ENCODE results near the gene TMEM192. TPM values are rescaled to one million over a fixed set of nuclear protein-coding genes. Genes with fewer than 3 reads are reported as not detected.
"Not testable (repeated sequence)": the region's sequence is repeated elsewhere in the genome, so short reads cannot be mapped to it uniquely, and the experiment has no call there.

TMEM192 gene
- total RNA-seq, 1 donor from 2014 or later: 12.1 TPM

DNA sequence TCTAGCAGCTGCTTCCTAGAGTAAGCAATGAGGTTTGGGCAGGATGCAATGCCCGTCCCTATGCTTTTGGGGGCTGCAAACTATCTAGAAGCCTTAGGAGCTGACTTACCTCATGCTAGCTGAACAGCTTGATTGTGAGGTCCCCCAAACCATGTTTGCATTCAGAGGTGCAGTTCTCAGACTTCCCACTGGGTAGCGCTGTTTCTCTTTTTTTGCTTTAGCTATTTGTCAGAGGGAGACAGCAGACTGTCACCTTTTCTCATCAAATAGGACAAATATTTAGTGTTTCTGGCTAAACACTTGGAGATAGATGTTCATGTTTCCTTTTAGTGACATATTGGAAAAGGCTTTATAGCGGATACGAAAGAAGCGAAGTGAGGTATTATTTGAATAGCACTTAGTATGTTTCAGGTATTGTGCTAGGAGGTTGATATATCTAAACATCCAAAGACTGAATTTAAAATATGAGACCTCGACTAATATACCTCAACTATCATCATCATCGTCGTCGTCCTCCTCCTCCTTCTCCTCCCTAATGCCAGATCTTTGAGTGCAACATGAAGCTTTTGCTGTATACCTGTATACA is 18.7 kb upstream of the TMEM192 start:
- TF ChIP-seq, protein P1, sequence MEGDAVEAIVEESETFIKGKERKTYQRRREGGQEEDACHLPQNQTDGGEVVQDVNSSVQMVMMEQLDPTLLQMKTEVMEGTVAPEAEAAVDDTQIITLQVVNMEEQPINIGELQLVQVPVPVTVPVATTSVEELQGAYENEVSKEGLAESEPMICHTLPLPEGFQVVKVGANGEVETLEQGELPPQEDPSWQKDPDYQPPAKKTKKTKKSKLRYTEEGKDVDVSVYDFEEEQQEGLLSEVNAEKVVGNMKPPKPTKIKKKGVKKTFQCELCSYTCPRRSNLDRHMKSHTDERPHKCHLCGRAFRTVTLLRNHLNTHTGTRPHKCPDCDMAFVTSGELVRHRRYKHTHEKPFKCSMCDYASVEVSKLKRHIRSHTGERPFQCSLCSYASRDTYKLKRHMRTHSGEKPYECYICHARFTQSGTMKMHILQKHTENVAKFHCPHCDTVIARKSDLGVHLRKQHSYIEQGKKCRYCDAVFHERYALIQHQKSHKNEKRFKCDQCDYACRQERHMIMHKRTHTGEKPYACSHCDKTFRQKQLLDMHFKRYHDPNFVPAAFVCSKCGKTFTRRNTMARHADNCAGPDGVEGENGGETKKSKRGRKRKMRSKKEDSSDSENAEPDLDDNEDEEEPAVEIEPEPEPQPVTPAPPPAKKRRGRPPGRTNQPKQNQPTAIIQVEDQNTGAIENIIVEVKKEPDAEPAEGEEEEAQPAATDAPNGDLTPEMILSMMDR (conservative IDR thresholded peaks at IDR 0.05): peak; percentile 89
- Mint-ChIP-seq H3K9me3 (no peaks in the 10 kb centered on the region), H3K36me3 (no peaks in the 10 kb centered on the region), H3K4me3 (no peak overlapping the region), H3K4me1 (ENCODE audit: unreplicated experiment) (no peaks in the 10 kb centered on the region), H3K27ac (no peak overlapping the region), H3K27me3 (peaks cover 11% of the 10 kb centered on the region)
- peak; percentile 76 for DNase-seq (ENCODE audit: extremely low spot score, unreplicated experiment)

DNA sequence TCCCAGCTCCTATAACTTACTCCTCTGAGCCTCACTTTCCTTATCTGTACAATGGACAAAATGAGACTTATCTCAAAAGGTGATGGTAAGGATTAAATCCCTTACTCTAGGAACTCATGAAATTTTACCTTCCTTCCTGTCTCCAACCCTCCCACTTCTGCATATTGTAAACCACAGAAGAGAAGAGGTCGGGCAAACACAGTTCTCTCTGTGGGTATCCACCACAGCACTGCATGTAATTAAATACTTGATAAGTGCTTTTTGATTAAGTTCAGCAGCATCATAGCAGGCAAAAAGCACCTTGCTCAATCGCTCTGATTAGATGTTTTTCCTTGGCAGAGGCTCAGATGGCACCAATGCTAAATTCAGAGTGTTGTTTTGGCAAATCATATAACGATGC is 17.3 kb upstream of the TMEM192 start:
- no peak for DNase-seq (ENCODE audit: extremely low spot score, unreplicated experiment)

DNA sequence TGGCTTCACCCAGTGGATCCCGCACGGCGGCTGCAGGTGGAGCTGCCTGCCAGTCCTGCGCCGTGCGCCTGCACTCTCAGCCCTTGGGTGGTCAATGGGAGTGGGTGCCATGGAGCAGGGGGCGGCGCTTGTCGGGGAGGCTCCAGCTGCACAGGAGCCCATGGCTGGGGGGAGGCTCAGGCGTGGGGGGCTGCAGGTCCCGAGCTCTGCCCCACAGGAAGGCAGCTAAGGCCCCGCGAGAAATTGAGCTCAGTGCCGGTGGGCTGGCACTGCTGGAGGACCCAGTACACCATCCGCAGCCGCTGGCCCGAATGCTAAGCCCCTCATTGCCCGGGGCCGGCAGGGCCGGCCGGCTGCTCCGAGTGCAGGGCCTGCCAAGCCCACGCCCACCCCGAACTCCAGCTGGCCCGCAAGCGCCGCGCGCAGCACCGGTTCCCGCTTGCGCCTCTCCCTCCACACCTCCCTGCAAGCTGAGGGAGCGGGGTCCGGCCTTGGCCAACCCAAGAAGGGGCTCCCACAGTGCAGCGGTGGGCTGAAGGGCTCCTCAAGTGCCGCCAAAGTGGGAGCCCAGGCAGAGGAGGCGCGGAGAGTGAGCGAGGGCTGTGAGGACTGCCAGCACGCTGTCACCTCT is 13.3 kb upstream of the TMEM192 start:
- not testable (repeated sequence) for H3K4me3 Mint-ChIP-seq; DNase-seq (ENCODE audit: extremely low spot score, unreplicated experiment); H3K27ac Mint-ChIP-seq; H3K36me3 Mint-ChIP-seq; H3K27me3 Mint-ChIP-seq; H3K9me3 Mint-ChIP-seq; H3K4me1 Mint-ChIP-seq (ENCODE audit: unreplicated experiment)

More for the DNA sequence above, 17.3 kb upstream of the TMEM192 start:
- Mint-ChIP-seq H3K4me1 (ENCODE audit: unreplicated experiment) (no peaks in the 10 kb centered on the region), H3K4me3 (no peak overlapping the region), H3K36me3 (no peaks in the 10 kb centered on the region), H3K9me3 (no peaks in the 10 kb centered on the region), H3K27me3 (peaks cover 11% of the 10 kb centered on the region), H3K27ac (no peak overlapping the region)
- TF ChIP-seq, protein P1 (conservative IDR thresholded peaks at IDR 0.05): no peak

DNA sequence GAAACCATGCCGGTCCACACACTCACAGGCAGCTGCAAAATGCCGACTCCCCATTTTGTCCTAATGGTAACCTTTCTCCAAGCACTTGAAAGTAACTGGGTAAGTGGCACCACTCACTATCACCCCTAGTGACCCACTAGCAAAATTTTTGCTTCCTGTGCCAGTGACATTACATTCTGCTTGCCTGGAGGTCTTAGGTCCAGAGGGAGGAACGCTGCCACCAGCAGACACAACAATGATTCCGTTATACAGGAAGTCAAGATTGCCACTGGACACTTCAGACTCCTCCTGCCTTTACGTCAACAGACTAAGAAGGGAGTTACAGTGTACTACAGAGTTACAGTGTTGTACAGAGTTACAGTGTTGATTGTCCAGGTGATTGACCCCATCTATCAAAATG is 11.8 kb upstream of the TMEM192 start:
- Mint-ChIP-seq H3K4me3 (no peak overlapping the region), H3K9me3 (no peaks in the 10 kb centered on the region), H3K36me3 (no peaks in the 10 kb centered on the region), H3K4me1 (ENCODE audit: unreplicated experiment) (no peaks in the 10 kb centered on the region), H3K27me3 (peaks cover 6% of the 10 kb centered on the region), H3K27ac (no peak overlapping the region)
- TF ChIP-seq, protein P1 (conservative IDR thresholded peaks at IDR 0.05): no peak
- DNase-seq (ENCODE audit: extremely low spot score, unreplicated experiment): no peak

DNA sequence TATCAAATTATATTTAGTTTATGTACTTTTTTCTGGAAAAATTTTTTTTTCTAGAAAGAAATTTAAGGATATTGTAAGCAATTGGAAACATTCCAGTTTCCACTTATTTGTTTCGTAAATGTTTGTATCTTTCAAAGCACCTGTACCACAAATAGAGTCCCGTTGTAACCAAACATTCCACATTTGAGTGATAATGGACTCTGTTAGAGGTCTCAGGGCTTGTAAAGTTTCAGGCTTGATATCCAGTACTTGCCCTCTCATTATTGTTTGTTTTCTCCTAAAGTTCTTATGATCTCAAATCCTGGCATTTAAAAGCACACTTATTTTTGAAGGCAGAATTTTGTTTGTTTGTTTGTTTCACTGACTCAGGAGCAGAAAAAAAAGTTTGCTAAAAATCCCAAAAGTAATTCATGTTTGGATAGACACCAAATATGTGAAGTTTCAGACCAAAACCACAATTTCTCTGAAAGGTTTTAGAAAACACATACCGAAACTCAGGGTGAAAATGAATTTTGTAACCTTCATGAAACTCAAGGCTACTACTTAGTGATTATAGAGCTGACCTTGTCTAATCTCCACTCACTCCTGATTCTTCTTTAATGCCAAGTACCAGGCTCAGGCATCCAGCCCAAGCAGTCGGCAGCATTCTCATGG is 5.7 kb upstream of the TMEM192 start:
- Mint-ChIP-seq H3K4me1 (ENCODE audit: unreplicated experiment) (peaks cover 5% of the 10 kb centered on the region), H3K9me3 (no peaks in the 10 kb centered on the region), H3K36me3 (no peaks in the 10 kb centered on the region), H3K27ac (no peak overlapping the region), H3K4me3 (no peak overlapping the region), H3K27me3 (no peaks in the 10 kb centered on the region)
- TF ChIP-seq, protein P1 (conservative IDR thresholded peaks at IDR 0.05): no peak
- no peak for DNase-seq (ENCODE audit: extremely low spot score, unreplicated experiment)

DNA sequence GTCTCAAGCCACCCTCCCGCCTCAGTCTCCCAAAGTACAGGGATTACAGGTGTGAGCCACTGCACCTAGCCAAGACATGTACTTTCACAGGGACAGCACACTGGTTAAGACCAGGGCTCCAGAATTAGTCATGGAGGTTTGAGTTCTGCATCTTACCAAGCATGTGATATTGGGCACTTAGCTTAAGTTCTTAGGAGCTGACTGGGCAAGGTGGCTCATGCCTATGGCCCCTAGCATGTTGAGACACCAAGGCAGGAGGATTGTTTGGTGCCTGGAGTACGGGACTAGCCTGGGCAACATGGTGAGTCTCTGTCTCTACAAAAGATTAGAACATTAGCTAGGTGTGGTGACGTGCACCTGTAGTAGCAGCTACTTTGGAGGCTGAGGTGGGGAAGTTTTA is 2.6 kb upstream of the TMEM192 start:
- TF ChIP-seq, protein P1 (conservative IDR thresholded peaks at IDR 0.05): no peak
- peaks cover 17% of the 10 kb centered on the region for H3K4me1 Mint-ChIP-seq (ENCODE audit: unreplicated experiment)
- H3K27ac Mint-ChIP-seq: no peak overlapping the region
- H3K36me3 Mint-ChIP-seq: no peaks in the 10 kb centered on the region
- H3K4me3 Mint-ChIP-seq: no peak overlapping the region
- H3K9me3 Mint-ChIP-seq: no peaks in the 10 kb centered on the region
- H3K27me3 Mint-ChIP-seq: no peaks in the 10 kb centered on the region
- no peak for DNase-seq (ENCODE audit: extremely low spot score, unreplicated experiment)

All from type B pancreatic cell (in vitro differentiated cells).